ENCODE measurements around the gene UBE2H. TPM values are rescaled to one million over a fixed set of nuclear protein-coding genes. Genes with fewer than 3 reads are reported as not detected.

UBE2H gene
- total RNA-seq, 1 experiment from 2014 or later, result 58.0 TPM

DNA sequence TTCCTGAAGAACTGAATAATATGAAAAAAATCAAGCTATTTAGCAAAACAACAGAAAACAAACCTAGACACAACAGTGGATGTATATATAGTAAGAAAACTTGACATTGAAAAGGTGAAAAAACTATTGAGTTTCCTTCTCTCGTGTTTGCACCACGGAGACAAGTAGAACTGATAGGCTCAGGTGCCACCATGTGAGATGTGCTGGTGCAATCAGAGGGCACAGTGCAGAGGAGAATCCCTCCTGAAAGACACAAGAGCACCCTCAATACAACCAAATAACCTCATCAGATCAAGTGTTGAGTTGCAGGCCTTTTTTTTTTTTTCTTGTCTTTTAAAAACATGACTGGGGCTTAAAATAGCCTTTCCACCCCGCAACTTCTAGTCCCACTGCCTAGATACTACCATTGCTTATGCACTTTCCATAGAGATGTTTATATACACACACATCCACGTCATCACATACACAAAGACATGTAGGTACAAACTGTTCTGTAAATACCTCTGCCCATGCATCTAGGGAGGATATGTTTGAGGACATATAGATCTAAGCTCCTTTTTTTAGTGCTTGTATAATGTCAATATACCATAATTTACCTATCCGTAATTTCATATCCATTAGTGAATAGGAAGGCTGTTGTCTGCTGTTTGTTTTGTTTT lies 54.1 kb downstream of the UBE2H start:
- intact Hi-C loops (cut with micrococcal nuclease; ENCODE audit: unreplicated experiment), result no loop called here
- DNase-seq (ENCODE audit: low read depth, low spot score), result no peak
- POLR2A ChIA-PET, result no interaction called here
- H3K9me3 ChIP-seq (ENCODE audit: control insufficient read depth, insufficient read depth, low read depth, low read length), result no peaks in the 10 kb centered on the region
- in situ Hi-C loops (cut with HindIII; ENCODE audit: low pct_unique_long_range_greater_than_20kb, low sequenced_read_pairs), result no loop called here
- no TSS peak for BruUV-seq (replicated peaks)
- peaks cover 3% of the 10 kb centered on the region; the same call in 1 of the 2 replicates for H3K4me1 ChIP-seq (ENCODE audit: control insufficient read depth, insufficient read depth, low read length)
- no peak overlapping the region for H3K27ac ChIP-seq (ENCODE audit: low read length)
- H3K4me3 ChIP-seq (ENCODE audit: low read depth in 2 of 2, low read length in 2 of 2), result no peak overlapping the region
- CTCF ChIA-PET, result interaction anchor here (0.7 kb wide), 1 partner anchor 27 kb away, joined by 4 read pairs; no protein-coding TSS in a partner anchor
- H3K27me3 ChIP-seq (ENCODE audit: control insufficient read depth, insufficient read depth, low read length), result no peaks in the 10 kb centered on the region
- TF ChIP-seq, protein P1, sequence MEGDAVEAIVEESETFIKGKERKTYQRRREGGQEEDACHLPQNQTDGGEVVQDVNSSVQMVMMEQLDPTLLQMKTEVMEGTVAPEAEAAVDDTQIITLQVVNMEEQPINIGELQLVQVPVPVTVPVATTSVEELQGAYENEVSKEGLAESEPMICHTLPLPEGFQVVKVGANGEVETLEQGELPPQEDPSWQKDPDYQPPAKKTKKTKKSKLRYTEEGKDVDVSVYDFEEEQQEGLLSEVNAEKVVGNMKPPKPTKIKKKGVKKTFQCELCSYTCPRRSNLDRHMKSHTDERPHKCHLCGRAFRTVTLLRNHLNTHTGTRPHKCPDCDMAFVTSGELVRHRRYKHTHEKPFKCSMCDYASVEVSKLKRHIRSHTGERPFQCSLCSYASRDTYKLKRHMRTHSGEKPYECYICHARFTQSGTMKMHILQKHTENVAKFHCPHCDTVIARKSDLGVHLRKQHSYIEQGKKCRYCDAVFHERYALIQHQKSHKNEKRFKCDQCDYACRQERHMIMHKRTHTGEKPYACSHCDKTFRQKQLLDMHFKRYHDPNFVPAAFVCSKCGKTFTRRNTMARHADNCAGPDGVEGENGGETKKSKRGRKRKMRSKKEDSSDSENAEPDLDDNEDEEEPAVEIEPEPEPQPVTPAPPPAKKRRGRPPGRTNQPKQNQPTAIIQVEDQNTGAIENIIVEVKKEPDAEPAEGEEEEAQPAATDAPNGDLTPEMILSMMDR (IDR thresholded peaks at IDR 0.05), result no peak
- TF ChIP-seq SIN3A (IDR thresholded peaks at IDR 0.05; ENCODE audit: borderline replicate concordance, insufficient read depth, low read depth, low read length) (no peak), POLR2AphosphoS5 (IDR thresholded peaks at IDR 0.05; ENCODE audit: low read depth, low read length) (no peak), REST (IDR thresholded peaks at IDR 0.05; ENCODE audit: insufficient read depth in 1 of 2, low read depth in 2 of 2, low read length in 1 of 2) (no peak), TCF7L2 (IDR thresholded peaks at IDR 0.05; ENCODE audit: low read depth, low read length) (no peak)
- H3K36me3 ChIP-seq (ENCODE audit: control insufficient read depth, insufficient read depth, low read length), result no peaks in the 10 kb centered on the region
- ATAC-seq, result no peak

DNA sequence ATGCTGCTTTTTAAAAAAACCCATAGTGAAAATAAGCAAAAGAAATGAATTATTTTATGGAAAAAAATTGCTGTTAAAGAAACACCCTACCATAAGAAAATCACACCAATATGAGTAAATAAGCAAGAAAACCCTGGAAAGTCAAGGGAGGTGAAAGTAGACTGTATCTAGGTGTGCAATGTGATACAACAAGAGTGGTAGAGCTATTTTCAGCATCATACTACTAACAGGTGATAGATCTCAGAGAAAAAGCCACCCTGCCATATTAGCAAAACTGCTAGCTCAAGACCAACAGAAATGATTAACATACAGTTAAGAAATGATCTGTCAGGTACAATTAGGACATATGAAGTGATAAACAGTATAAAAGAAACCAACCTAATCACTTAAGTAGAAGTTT lies 54.8 kb downstream of the UBE2H start:
- TF ChIP-seq, protein P1 (IDR thresholded peaks at IDR 0.05), result no peak
- ATAC-seq, result no peak
- no peak for DNase-seq (ENCODE audit: low read depth, low spot score)
- no peaks in the 10 kb centered on the region for H3K36me3 ChIP-seq (ENCODE audit: control insufficient read depth, insufficient read depth, low read length)
- H3K9me3 ChIP-seq (ENCODE audit: control insufficient read depth, insufficient read depth, low read depth, low read length), result no peaks in the 10 kb centered on the region
- in situ Hi-C loops (cut with HindIII; ENCODE audit: low pct_unique_long_range_greater_than_20kb, low sequenced_read_pairs), result no loop called here
- H3K4me1 ChIP-seq (ENCODE audit: control insufficient read depth, insufficient read depth, low read length), result peaks cover 3% of the 10 kb centered on the region; the same call in 1 of the 2 replicates
- intact Hi-C loops (cut with micrococcal nuclease; ENCODE audit: unreplicated experiment), result no loop called here
- no peak overlapping the region for H3K4me3 ChIP-seq (ENCODE audit: low read depth in 2 of 2, low read length in 2 of 2)
- H3K27ac ChIP-seq (ENCODE audit: low read length), result no peak overlapping the region
- ChIA-PET POLR2A (no interaction called here), CTCF (no interaction called here)
- no TSS peak for BruUV-seq (replicated peaks)
- H3K27me3 ChIP-seq (ENCODE audit: control insufficient read depth, insufficient read depth, low read length), result no peaks in the 10 kb centered on the region

Data from Panc1 (cell line).